Common myeloid progenitor, CD34-positive (primary cell): Measurements from ENCODE around the gene TMEM256.

Experiments
- CTCF ChIA-PET: fragments of 350-600 bp; sonication (Branson Sonifier 250); formaldehyde crosslinking; loops from one replicate; lab custom pipeline; 2021; ENCODE audit warnings: antibody characterized with exemption; lab: Charles Lee
- POLR2A ChIA-PET: fragments of 350-600 bp; sonication (Branson Sonifier 250); formaldehyde crosslinking; loops from one replicate; lab custom pipeline; 2021; ENCODE audit warnings: antibody characterized with exemption; lab: Charles Lee
- DNase-seq, 3 donors: peaks; one replicate each; pipeline versions ENCODE4 v3.0.0 to v3.0.0-alpha.2; 2013
- H3K27ac ChIP-seq, 2 experiments: 1 replicate in 1 of 2; 2 replicates in 1 of 2; pipeline ENCODE4 v1.7.0; 2013; ENCODE audit warnings: inconsistent platforms in 2 of 2, low read length in 2 of 2, mild to moderate bottlenecking in 2 of 2, low read depth in 1 of 2, moderate library complexity in 1 of 2; ENCODE audit not compliant: severe bottlenecking in 2 of 2, insufficient read depth in 1 of 2, poor library complexity in 1 of 2
- H3K27me3 ChIP-seq, 5 experiments: replicated peaks in 2 of 5; 1 replicate in 3 of 5; 2 replicates in 2 of 5; pipeline versions ENCODE4 v1.6.1 to v1.7.0; 2013; ENCODE audit warnings: low read length in 4 of 5, mild to moderate bottlenecking in 2 of 5, moderate library complexity in 2 of 5, inconsistent platforms in 1 of 5; ENCODE audit not compliant: insufficient read depth in 5 of 5, control insufficient read depth in 4 of 5
- H3K36me3 ChIP-seq, 4 experiments: 1 replicate in 2 of 4; 2 replicates in 2 of 4; pipeline versions ENCODE4 v1.6.1 to v1.7.0; 2013; ENCODE audit warnings: low read length in 3 of 4, control low read depth in 1 of 4, mild to moderate bottlenecking in 1 of 4; ENCODE audit not compliant: control insufficient read depth in 4 of 4, insufficient read depth in 4 of 4
- H3K4me1 ChIP-seq, 4 experiments: 1 replicate in 3 of 4; 2 replicates in 1 of 4; pipeline versions ENCODE4 v1.6.1 to v1.7.1; 2013; ENCODE audit warnings: low read length in 3 of 4, mild to moderate bottlenecking in 3 of 4, control low read depth in 1 of 4, inconsistent platforms in 1 of 4, moderate library complexity in 1 of 4; ENCODE audit not compliant: control insufficient read depth in 4 of 4, insufficient read depth in 4 of 4; ENCODE audit errors: control extremely low read depth in 1 of 4
- H3K4me3 ChIP-seq, 7 experiments: 1 replicate in 4 of 7; 2 replicates in 3 of 7; pipeline versions ENCODE4 v1.5.1 to v1.7.0; 2013; ENCODE audit warnings: mild to moderate bottlenecking in 7 of 7, low read length in 6 of 7, moderate library complexity in 6 of 7, inconsistent platforms in 2 of 7, low read depth in 2 of 7, control low read depth in 1 of 7; ENCODE audit not compliant: insufficient read depth in 4 of 7, control insufficient read depth in 1 of 7; ENCODE audit errors: extremely low read depth in 1 of 7
- H3K9me3 ChIP-seq, 5 experiments: 1 replicate in 4 of 5; 2 replicates in 1 of 5; pipeline versions ENCODE4 v1.6.1 to v1.7.1; 2013; ENCODE audit warnings: low read length in 4 of 5, mild to moderate bottlenecking in 2 of 5, inconsistent platforms in 1 of 5, low read depth in 1 of 5, moderate library complexity in 1 of 5; ENCODE audit not compliant: control insufficient read depth in 4 of 5, insufficient read depth in 2 of 5; ENCODE audit errors: control extremely low read depth in 1 of 5
- WGBS: methylation state at CpG from one replicate; pipeline ENCODE4 v1.1.5; 2013; ENCODE audit not compliant: insufficient coverage; 5-methylcytosine and 5-hydroxymethylcytosine counted together

TMEM256 gene

GRCh38 chr17:7388856-7389255 is 15.0 kb downstream of the TMEM256 start:
- Histone ChIP-seq H3K27me3 (peaks cover 0 to 5% (median 0%) of the 10 kb centered on the region in 5 experiments), H3K4me1 (peaks cover 0 to 14% (median 12%) of the 10 kb centered on the region in 4 experiments), H3K36me3 (peaks cover 0 to 20% (median 7%) of the 10 kb centered on the region in 4 experiments), H3K4me3 (no peak overlapping the region), H3K27ac (no peak overlapping the region), H3K9me3 (no peaks in the 10 kb centered on the region)
- DNase-seq: no peak
- ChIA-PET POLR2A (no interaction called here), CTCF (interaction anchor here (1.7 kb wide), 1 partner anchor 19 kb away, joined by 3 read pairs; the partner anchor contains the start of gene NLGN2)
- WGBS: 97% methylated on average over 9 of the region's 10 CpGs

- peaks cover 0 to 31% (median 18%) of the 10 kb centered on the region in 4 experiments for H3K4me1 ChIP-seq
- 53% methylated on average over 22 of the region's 23 CpGs for WGBS
- peaks cover under 1 to 38% (median 23%) of the 10 kb centered on the region in 5 experiments for H3K27me3 ChIP-seq
- no peak overlapping the region for H3K27ac ChIP-seq
- H3K4me3 ChIP-seq: peak overlapping the region in 6 of 7 experiments; percentile 48 to 81 (median 62)
- ChIA-PET CTCF (interaction anchor here (1.2 to 1.9 kb wide), 2 partner anchors 12 to 52 kb away, joined by 4 to 5 read pairs; no protein-coding TSS in a partner anchor), POLR2A (interaction anchor here (0.7 to 1.1 kb wide), 2 partner anchors 18 to 29 kb away, joined by 3 to 4 read pairs; no protein-coding TSS in a partner anchor)
- peaks cover 0 to 6% (median 0%) of the 10 kb centered on the region in 5 experiments for H3K9me3 ChIP-seq
- H3K36me3 ChIP-seq: peaks cover 0 to 10% (median 5%) of the 10 kb centered on the region in 4 experiments
- DNase-seq: no peak
Measured at GRCh38 chr17:7384489-7385081, 19.3 kb downstream of the TMEM256 start.

DNA sequence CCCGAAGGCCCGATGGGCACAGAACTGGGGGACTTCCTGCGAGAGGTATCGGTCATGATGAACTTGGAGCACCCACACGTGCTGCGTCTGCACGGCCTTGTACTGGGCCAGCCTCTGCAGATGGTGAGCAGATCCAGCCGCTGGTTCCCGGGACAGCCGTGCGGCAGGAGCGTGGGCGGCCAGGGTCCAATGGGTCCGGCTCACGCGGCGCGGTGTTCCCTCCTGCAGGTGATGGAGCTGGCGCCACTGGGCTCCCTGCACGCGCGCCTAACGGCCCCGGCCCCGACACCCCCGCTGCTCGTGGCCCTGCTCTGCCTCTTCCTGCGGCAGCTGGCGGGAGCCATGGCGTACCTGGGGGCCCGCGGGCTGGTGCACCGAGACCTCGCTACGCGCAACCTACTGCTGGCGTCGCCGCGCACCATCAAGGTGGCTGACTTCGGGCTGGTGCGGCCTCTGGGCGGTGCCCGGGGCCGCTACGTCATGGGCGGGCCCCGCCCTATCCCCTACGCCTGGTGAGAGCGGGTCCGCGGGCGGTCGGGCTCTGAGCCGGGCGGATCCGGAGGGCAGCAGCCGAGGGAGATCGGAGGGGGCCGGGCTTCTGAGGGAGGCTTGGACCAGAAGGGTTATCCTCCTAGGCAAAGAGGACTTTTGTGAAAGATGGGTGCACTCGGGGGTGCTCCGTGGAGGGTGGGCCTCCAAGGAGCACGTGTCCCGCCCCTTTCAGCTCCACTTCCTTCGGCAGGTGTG is 20.0 kb downstream of the TMEM256 start:
- Histone ChIP-seq H3K9me3 (peaks cover 0 to 11% (median 3%) of the 10 kb centered on the region in 5 experiments), H3K36me3 (peaks cover 0 to 5% (median 2%) of the 10 kb centered on the region in 4 experiments), H3K4me1 (peaks cover 0 to 31% (median 18%) of the 10 kb centered on the region in 4 experiments), H3K27me3 (peaks cover 2 to 38% (median 23%) of the 10 kb centered on the region in 5 experiments), H3K4me3 (peak overlapping the region; percentile 48 to 81 (median 57)), H3K27ac (no peak overlapping the region)
- peak; percentile 53 to 76 (median 70) for DNase-seq
- POLR2A ChIA-PET: interaction anchor here (0.5 to 1.1 kb wide), 2 partner anchors 28 to 265 kb away, joined by 4 read pairs; no protein-coding TSS in a partner anchor
- WGBS: 13% methylated on average over 62 of the region's 65 CpGs
- CTCF ChIA-PET: interaction anchor here (1.2 to 1.9 kb wide), 3 partner anchors 11 to 53 kb away, joined by 4 to 5 read pairs (median 5); no protein-coding TSS in a partner anchor

DNA sequence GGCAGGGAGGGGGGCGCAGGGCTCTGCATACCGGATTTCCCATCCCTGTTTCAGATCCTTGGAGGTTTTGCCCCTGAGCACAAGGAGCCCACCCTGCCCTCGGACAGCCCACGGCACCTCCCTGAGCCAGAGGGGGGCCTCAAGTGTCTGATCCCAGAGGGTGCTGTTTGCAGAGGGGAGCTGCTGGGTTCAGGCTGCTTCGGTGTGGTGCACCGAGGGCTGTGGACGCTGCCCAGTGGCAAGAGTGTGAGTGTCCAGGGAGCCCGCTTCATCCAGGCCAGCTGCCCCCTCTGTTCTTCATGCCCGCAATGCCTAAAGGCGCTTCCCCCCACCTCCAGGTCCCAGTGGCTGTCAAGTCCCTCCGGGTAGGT is 20.5 kb downstream of the TMEM256 start:
- Histone ChIP-seq H3K27ac (no peak overlapping the region), H3K4me3 (peak overlapping the region in 3 of 7 experiments; percentile 67 to 81 (median 70))

DNA sequence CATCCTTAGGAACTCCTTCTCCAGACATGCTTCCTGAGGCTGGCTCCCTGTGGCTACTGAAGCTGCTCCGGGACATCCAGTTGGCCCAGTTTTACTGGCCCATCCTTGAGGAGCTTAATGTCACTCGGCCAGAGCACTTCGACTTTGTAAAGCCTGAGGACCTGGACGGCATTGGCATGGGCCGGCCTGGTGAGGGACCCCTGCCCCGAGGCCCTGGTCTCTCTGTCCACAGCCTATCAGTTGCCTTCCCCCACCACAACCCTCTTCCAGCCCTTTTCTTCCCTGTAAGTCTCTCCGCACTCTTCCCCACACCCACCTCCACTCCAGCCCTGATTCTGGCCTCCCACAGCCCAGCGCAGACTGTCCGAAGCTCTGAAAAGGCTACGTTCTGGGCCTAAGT is 21.0 kb downstream of the TMEM256 start:
- H3K4me3 ChIP-seq: no peak overlapping the region
- peaks cover 0 to 2% (median 0%) of the 10 kb centered on the region in 4 experiments for H3K36me3 ChIP-seq
- POLR2A ChIA-PET: no interaction called here
- H3K27me3 ChIP-seq: peaks cover 2 to 38% (median 23%) of the 10 kb centered on the region in 5 experiments
- no peak overlapping the region for H3K27ac ChIP-seq
- CTCF ChIA-PET: interaction anchor here (0.9 to 1.9 kb wide), 3 partner anchors 8 to 54 kb away, joined by 3 to 5 read pairs (median 5); no protein-coding TSS in a partner anchor
- 98% methylated on average over 10 of the region's 10 CpGs for WGBS
- H3K4me1 ChIP-seq: peaks cover 0 to 31% (median 18%) of the 10 kb centered on the region in 4 experiments
- no peak for DNase-seq
- peaks cover 0 to 11% (median 3%) of the 10 kb centered on the region in 5 experiments for H3K9me3 ChIP-seq

More for the DNA sequence above, 20.5 kb downstream of the TMEM256 start:
- WGBS: 92% methylated on average over 10 of the region's 11 CpGs
- H3K9me3 ChIP-seq: peaks cover 0 to 11% (median 3%) of the 10 kb centered on the region in 5 experiments
- H3K4me1 ChIP-seq: peaks cover 0 to 31% (median 18%) of the 10 kb centered on the region in 4 experiments
- CTCF ChIA-PET: interaction anchor here (1.9 kb wide), 2 partner anchors 28 to 54 kb away, joined by 5 read pairs; no protein-coding TSS in a partner anchor
- H3K27me3 ChIP-seq: peaks cover 2 to 38% (median 23%) of the 10 kb centered on the region in 5 experiments
- POLR2A ChIA-PET: interaction anchor here (0.5 kb wide), 1 partner anchor 266 kb away, joined by 4 read pairs; no protein-coding TSS in a partner anchor
- DNase-seq: no peak
- H3K36me3 ChIP-seq: peaks cover 0 to 2% (median 0%) of the 10 kb centered on the region in 4 experiments

DNA sequence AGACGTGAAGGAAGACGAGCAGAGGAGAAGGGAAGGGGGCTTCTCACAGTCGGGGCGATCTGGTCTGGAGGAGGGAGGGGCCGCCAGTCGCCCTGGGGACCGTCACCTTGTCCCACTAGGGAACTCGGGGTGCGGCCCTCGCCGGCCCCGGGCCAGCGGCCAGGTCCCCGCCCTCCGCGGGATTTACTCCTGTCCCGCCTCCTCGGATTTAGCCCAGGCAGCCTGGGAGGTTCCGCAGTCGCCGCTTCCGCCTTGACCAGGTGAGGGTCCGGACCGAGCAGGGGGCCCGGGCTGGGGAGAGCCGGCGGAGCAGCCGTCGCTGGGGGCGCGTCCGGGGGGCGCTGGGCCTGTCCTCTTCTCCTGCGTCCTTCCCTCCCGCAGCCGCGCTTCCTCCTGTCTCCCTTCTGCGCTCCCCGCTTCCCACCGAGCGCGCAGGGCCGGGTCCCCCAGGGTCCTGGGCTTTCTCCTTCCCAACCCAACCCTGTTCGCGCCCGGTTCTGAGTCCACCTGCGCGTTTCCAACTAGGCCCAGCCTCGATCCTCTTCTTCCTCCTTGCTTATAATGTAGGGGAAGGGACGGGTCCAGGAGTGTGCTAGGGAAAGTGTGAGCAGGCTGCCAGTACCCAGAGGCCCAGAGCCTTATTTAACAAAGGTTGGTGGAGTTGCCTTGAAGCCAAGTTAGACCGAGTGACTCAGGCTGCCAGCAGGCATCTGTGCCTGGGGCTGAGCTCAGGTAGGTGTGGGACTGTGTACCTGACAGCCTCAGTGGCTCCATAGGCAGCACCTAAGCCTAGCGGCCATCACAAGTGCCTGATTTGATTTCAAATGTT is 22.8 kb downstream of the TMEM256 start, which contains the start of gene TNK1:
Gene TNK1 (plus strand): TSS at position 235 of the 829 bp plus-strand sequence. CDS start 1,838 bp downstream, outside the sequence.
- Histone ChIP-seq H3K9me3 (peaks cover 0 to 11% (median 3%) of the 10 kb centered on the region in 5 experiments), H3K27me3 (peaks cover 2 to 38% (median 23%) of the 10 kb centered on the region in 5 experiments), H3K4me1 (peaks cover 0 to 31% (median 18%) of the 10 kb centered on the region in 4 experiments), H3K36me3 (no peaks in the 10 kb centered on the region), H3K27ac (peak within 1 kb of the TSS in 1 of 2 experiments; percentile 25), H3K4me3 (peak within 1 kb of the TSS in 4 of 7 experiments; percentile 42 to 75 (median 52))
- no peak for DNase-seq
- ChIA-PET CTCF (interaction anchor here (0.8 to 2.0 kb wide), 3 partner anchors 11 to 25 kb away, joined by 3 to 6 read pairs (median 5); partner anchors contain the start of gene PLSCR3), POLR2A (no interaction called here)
- WGBS: 4% methylated on average over 38 of the region's 52 CpGs
